Lower lobe of right lung (tissue), 2 donors: ENCODE data around the gene RAB28. TPM values are rescaled to one million over a fixed set of nuclear protein-coding genes. Genes with fewer than 3 reads are reported as not detected.

Experiments used
- ATAC-seq, 2 donors: fragments of 200-7000 bp; cut with Tn5 transposase; one replicate each; pipeline ENCODE4 v1.9.1; 2020 to 2022; ENCODE audit warnings: mild to moderate bottlenecking in 2 of 2, moderate library complexity in 2 of 2
- DNase-seq: peaks from one replicate; pipeline ENCODE4 v3.0.0-alpha.2; 2020
- H3K27ac ChIP-seq: fragments of 200-600 bp; one replicate; pipeline ENCODE4 v1.8.0; 2022
- H3K27me3 ChIP-seq: fragments of 200-600 bp; one replicate; pipeline ENCODE4 v1.8.0; 2022; ENCODE audit warnings: low read depth
- H3K36me3 ChIP-seq: fragments of 200-600 bp; one replicate; pipeline ENCODE4 v1.8.0; 2022; ENCODE audit warnings: mild to moderate bottlenecking
- H3K4me1 ChIP-seq: fragments of 200-600 bp; one replicate; pipeline ENCODE4 v1.8.0; 2022
- H3K4me3 ChIP-seq: fragments of 200-600 bp; one replicate; pipeline ENCODE4 v1.8.0; 2022; ENCODE audit warnings: mild to moderate bottlenecking
- H3K9me3 ChIP-seq: fragments of 200-600 bp; one replicate; pipeline ENCODE4 v1.8.0; 2022
- intact Hi-C: fragments of 100-400 bp; cut with DNase I; formaldehyde crosslinking; loops from one replicate; pipeline ENCODE4 v1.11.0; 2022
- total RNA-seq: library from RNA; stranded (reverse); fragmentation: NEBNext Ultra II Directional; extraction: Animal tissue kit (Norgen Biotek cat#: 25700); gene quantifications from one replicate; pipeline ENCODE4 v1.2.1, GENCODE V29; 2021
- TF ChIP-seq, protein P1 (sequence below): fragments of 200-600 bp; IDR thresholded peaks from one replicate; pipeline ENCODE4 v1.8.0; 2022; ENCODE audit warnings: antibody characterized with exemption, mild to moderate bottlenecking
- donor health status: DM: no; HTN: yes; CAD: no; lungs with severe emphysema.

The RAB28 gene
- total RNA-seq, 1 donor from 2014 or later = 18.8 TPM

DNA sequence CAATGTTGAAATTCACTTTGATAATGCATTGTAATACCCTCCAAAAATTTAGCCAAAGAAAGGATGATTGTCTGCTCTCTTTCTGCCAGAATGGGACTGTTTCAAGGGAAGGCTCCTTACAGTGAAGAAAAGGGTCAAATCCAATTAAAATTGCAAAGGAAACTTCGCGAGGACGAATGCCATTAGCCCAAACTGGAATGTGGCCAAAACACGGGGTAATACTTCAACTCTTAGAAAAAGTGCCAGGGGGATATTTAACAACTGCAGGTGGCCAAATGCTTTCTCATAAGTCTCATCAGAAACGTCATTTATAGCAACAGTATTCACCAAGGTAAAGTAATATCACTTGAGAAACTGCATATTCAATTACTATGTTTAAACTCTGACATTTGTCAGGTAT lies 31.1 kb upstream of the RAB28 start:
- ATAC-seq (no peak), DNase-seq (no peak)
- no peaks in the 10 kb centered on the region for H3K36me3 ChIP-seq
- H3K4me3 ChIP-seq = no peak overlapping the region
- H3K27me3 ChIP-seq = peaks cover 22% of the 10 kb centered on the region
- TF ChIP-seq, protein P1, sequence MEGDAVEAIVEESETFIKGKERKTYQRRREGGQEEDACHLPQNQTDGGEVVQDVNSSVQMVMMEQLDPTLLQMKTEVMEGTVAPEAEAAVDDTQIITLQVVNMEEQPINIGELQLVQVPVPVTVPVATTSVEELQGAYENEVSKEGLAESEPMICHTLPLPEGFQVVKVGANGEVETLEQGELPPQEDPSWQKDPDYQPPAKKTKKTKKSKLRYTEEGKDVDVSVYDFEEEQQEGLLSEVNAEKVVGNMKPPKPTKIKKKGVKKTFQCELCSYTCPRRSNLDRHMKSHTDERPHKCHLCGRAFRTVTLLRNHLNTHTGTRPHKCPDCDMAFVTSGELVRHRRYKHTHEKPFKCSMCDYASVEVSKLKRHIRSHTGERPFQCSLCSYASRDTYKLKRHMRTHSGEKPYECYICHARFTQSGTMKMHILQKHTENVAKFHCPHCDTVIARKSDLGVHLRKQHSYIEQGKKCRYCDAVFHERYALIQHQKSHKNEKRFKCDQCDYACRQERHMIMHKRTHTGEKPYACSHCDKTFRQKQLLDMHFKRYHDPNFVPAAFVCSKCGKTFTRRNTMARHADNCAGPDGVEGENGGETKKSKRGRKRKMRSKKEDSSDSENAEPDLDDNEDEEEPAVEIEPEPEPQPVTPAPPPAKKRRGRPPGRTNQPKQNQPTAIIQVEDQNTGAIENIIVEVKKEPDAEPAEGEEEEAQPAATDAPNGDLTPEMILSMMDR = no peak
- intact Hi-C loops = no loop called here
- no peaks in the 10 kb centered on the region for H3K9me3 ChIP-seq
- no peaks in the 10 kb centered on the region for H3K4me1 ChIP-seq
- H3K27ac ChIP-seq = no peak overlapping the region

DNA sequence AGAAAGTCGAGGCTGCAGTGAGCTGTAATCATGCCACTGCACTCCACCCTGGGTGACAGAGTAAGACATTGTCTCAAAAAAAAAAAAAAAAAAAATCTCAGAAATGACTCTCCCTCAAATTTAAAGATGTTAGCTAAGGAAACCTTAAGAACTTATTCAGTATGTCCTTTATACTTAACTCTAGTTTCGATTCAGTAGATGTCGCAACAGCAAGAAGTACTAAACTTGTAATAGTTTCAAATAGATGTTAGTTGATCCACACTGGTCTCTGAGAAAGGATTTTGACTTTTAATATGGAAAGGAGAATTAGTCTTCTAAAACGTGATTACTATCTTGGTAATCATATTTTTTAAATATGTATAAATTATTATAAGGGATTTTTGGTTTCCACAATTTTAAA lies 30.6 kb upstream of the RAB28 start:
- Histone ChIP-seq H3K9me3 (no peaks in the 10 kb centered on the region), H3K36me3 (no peaks in the 10 kb centered on the region), H3K4me1 (no peaks in the 10 kb centered on the region), H3K4me3 (no peak overlapping the region), H3K27me3 (peaks cover 22% of the 10 kb centered on the region), H3K27ac (no peak overlapping the region)
- ATAC-seq (no peak), DNase-seq (no peak)
- intact Hi-C loops = no loop called here
- TF ChIP-seq, protein P1 = no peak

DNA sequence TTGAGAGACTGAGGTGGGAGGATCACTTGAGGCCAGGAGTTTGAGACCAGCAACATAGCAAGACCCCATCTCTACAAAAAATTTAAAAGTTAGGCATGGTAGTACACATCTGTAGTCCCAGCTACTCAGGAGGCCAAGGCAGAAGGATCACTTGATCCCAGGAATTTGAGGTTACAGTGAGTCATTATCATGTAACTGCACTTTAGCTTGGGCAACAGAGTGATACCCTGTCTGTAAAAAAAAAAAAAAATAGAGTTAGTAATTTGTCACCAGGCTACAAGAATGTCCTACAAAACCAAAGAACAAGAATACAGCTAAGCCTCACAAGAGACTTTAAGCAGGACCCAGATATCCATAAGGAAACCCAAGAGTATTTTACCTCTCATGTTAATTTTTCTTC lies 27.0 kb upstream of the RAB28 start:
- Histone ChIP-seq H3K9me3 (no peaks in the 10 kb centered on the region), H3K27me3 (peaks cover 15% of the 10 kb centered on the region), H3K4me1 (no peaks in the 10 kb centered on the region), H3K36me3 (no peaks in the 10 kb centered on the region), H3K27ac (no peak overlapping the region), H3K4me3 (no peak overlapping the region)
- DNase-seq (no peak), ATAC-seq (no peak)
- TF ChIP-seq, protein P1 = no peak
- intact Hi-C loops = no loop called here

DNA sequence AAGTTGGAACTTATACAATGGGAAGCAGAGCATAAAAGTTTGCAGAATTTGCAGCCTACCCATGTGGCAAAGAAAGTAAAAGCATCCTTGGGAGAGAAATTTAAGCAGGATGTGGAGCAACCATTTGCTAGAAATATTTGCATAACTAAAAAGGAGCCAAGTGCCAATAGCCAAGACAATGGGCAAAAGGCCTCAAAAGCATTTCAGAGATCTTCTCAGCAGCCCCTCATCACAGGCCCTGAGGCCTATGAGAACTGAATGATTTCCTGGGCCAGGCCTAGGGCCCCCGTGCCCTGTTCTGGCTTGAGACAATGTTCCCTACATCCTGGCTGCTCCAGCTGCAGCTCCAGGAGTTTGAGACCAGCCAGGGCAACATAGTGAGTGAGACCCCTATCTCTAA lies 25.3 kb upstream of the RAB28 start:
- no peak for DNase-seq
- Histone ChIP-seq H3K36me3 (no peaks in the 10 kb centered on the region), H3K27ac (no peak overlapping the region), H3K4me1 (no peaks in the 10 kb centered on the region), H3K4me3 (no peak overlapping the region), H3K27me3 (peaks cover 12% of the 10 kb centered on the region), H3K9me3 (no peaks in the 10 kb centered on the region)
- ATAC-seq = no peak
- intact Hi-C loops = no loop called here
- TF ChIP-seq, protein P1 = no peak

DNA sequence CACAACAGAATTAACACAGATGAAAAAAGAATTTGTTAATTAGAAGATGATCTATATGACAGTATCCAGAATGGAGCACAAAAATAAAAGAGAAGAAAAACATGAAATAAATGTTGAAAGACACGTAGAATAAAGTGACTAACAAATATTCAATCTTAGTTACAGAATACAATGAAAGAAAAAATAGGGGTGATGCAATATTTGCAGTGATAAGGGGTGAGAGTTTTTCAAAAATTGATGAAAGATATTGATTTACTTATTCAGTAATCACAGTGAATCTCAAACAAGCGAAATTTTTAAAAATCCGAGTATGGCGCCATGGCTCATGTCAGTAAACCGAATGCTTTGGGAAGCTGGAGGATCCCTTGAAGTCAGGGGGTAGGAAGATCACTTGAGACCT lies 20.2 kb upstream of the RAB28 start:
- ATAC-seq = no peak
- TF ChIP-seq, protein P1 = no peak
- Histone ChIP-seq H3K27ac (no peak overlapping the region), H3K9me3 (no peaks in the 10 kb centered on the region), H3K4me3 (no peak overlapping the region), H3K4me1 (no peaks in the 10 kb centered on the region), H3K27me3 (peaks cover 11% of the 10 kb centered on the region), H3K36me3 (no peaks in the 10 kb centered on the region)
- no peak for DNase-seq
- intact Hi-C loops = no loop called here

DNA sequence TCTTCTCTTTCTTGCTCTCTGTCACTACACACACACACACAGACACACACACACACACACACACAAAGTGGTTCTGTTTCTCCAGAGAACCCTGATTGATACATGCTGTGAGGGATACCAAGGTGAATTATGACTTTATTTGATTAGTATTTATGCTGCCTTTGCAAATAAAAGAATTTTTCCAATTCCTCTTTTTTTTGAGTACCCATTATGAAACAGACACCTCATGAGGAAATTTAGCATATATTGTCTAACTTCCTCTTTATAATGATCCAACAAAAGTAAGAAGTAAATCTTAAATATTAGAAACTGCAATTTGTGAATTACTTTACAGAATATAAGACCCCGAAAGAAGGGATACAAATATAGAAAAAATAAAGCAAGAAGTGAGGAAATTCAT lies 14.3 kb upstream of the RAB28 start:
- intact Hi-C loops = no loop called here
- TF ChIP-seq, protein P1 = no peak
- Histone ChIP-seq H3K4me3 (no peak overlapping the region), H3K36me3 (no peaks in the 10 kb centered on the region), H3K4me1 (no peaks in the 10 kb centered on the region), H3K27ac (no peak overlapping the region), H3K27me3 (peaks cover 11% of the 10 kb centered on the region), H3K9me3 (no peaks in the 10 kb centered on the region)
- DNase-seq = no peak
- ATAC-seq = no peak
